Keratinocyte (primary cell): ENCODE results near the gene NEAT1. TPM values are rescaled to one million over a fixed set of nuclear protein-coding genes. Genes with fewer than 3 reads are reported as not detected.

ENCODE experiments used
- DNase-seq: peaks from one replicate; pipeline ENCODE4 v3.0.0-alpha.2; 2011; ENCODE audit warnings: low read depth, missing footprints, low spot score
- FAIRE-seq: peaks from 2 replicates; lab custom pipeline; 2011; peaks lifted over from hg19 to GRCh38; lab: Jason Lieb, UNC
- H2AFZ ChIP-seq: 2 replicates; pipeline ENCODE4 v1.6.0; 2012; ENCODE audit warnings: low read length, control low read depth, inconsistent platforms; ENCODE audit not compliant: control insufficient read depth
- H3K27ac ChIP-seq: 2 replicates; pipeline ENCODE4 v1.5.1; 2011; ENCODE audit warnings: low read length; ENCODE audit not compliant: control insufficient read depth, insufficient read depth
- H3K27me3 ChIP-seq: 3 replicates; pipeline ENCODE4 v1.6.0; 2011; ENCODE audit warnings: low read length; ENCODE audit not compliant: control insufficient read depth, insufficient read depth; ENCODE audit errors: extremely low read depth
- H3K36me3 ChIP-seq, 2 experiments: 2 replicates in 1 of 2; 3 replicates in 1 of 2; pipeline ENCODE4 v1.5.1; 2011; ENCODE audit warnings: low read length in 2 of 2, mild to moderate bottlenecking in 1 of 2; ENCODE audit not compliant: control insufficient read depth in 2 of 2, insufficient read depth in 2 of 2; ENCODE audit errors: extremely low read depth in 1 of 2
- H3K4me1 ChIP-seq: 3 replicates; pipeline ENCODE4 v1.5.1; 2011; ENCODE audit warnings: low read length; ENCODE audit not compliant: control insufficient read depth, insufficient read depth; ENCODE audit errors: extremely low read depth
- H3K4me2 ChIP-seq: 3 replicates; pipeline ENCODE4 v1.6.0; 2011; ENCODE audit warnings: low read depth, low read length; ENCODE audit not compliant: control insufficient read depth, insufficient read depth; ENCODE audit errors: extremely low read depth
- H3K4me3 ChIP-seq, 3 experiments: fragments of 200-600 bp in 1 of 3; sonication (generic) in 1 of 3; 2 replicates in 2 of 3; 3 replicates in 1 of 3; pipeline ENCODE4 v1.5.1; 2011 to 2016; ENCODE audit warnings: low read length in 3 of 3, mild to moderate bottlenecking in 3 of 3, control low read depth in 2 of 3, inconsistent platforms in 1 of 3, low read depth in 1 of 3, mixed read lengths in 1 of 3, mixed run types in 1 of 3, moderate library complexity in 1 of 3; ENCODE audit not compliant: control insufficient read depth in 2 of 3, insufficient read depth in 2 of 3; ENCODE audit errors: extremely low read depth in 1 of 3
- H3K79me2 ChIP-seq: 2 replicates; pipeline ENCODE4 v1.6.0; 2012; ENCODE audit warnings: low read length; ENCODE audit not compliant: control insufficient read depth, insufficient read depth
- H3K9ac ChIP-seq: 3 replicates; pipeline ENCODE4 v1.6.0; 2011; ENCODE audit warnings: low read length; ENCODE audit not compliant: control insufficient read depth, insufficient read depth; ENCODE audit errors: extremely low read depth
- H3K9me1 ChIP-seq: 3 replicates; pipeline ENCODE4 v1.6.0; 2011; ENCODE audit warnings: low read length; ENCODE audit not compliant: control insufficient read depth, insufficient read depth; ENCODE audit errors: extremely low read depth
- H3K9me3 ChIP-seq: 2 replicates; pipeline ENCODE4 v1.5.1; 2012; ENCODE audit warnings: low read depth, low read length; ENCODE audit not compliant: control insufficient read depth
- H4K20me1 ChIP-seq: 3 replicates; pipeline ENCODE4 v1.6.0; 2011; ENCODE audit warnings: low read length; ENCODE audit not compliant: control insufficient read depth, insufficient read depth; ENCODE audit errors: extremely low read depth
- CTCF ChIP-seq, 3 experiments: IDR thresholded peaks in 1 of 3; conservative IDR thresholded peaks in 1 of 3; optimal IDR thresholded peaks in 1 of 3; 2 replicates in 2 of 3; 3 replicates in 1 of 3; pipeline versions ENCODE3 to v1.5.1; 2011; ENCODE audit warnings: low read length in 3 of 3, mild to moderate bottlenecking in 3 of 3, moderate library complexity in 2 of 3, control low read depth in 1 of 3, inconsistent platforms in 1 of 3; ENCODE audit not compliant: insufficient read depth in 2 of 3; ENCODE audit errors: extremely low read depth in 1 of 3
- EZH2 ChIP-seq: IDR thresholded peaks from one replicate; pipeline ENCODE4 v1.6.1; 2012; ENCODE audit warnings: inconsistent platforms, mild to moderate bottlenecking, low read length, moderate library complexity
- dilution Hi-C: fragments of 300-500 bp; cut with MboI; formaldehyde crosslinking; loops from one replicate; pipeline ENCODE4 v1.7.0; 2020; ENCODE audit warnings: low sequenced_read_pairs; ENCODE audit not compliant: extremely low pct_ligation_motif_present
- polyA plus RNA-seq, 5 experiments: library from polyadenylated mRNA; depleted of rRNA in 3 of 5; stranded (reverse) in 3 of 5; stranded (forward) in 1 of 5; unstranded in 1 of 5; fragments of >200 nt; gene quantifications; 1 replicate in 1 of 5; 2 replicates in 3 of 5; 3 replicates in 1 of 5; pipeline versions ENCODE4 v1.2.1 to v1.2.3, GENCODE V29; 2011 to 2012; ENCODE audit warnings: missing spikeins in 2 of 5, low read depth in 1 of 5, low replicate concordance in 1 of 5

Gene NEAT1
- polyA plus RNA-seq, 1 donor (not counting 4 experiments of a cell fraction or from before 2014, with no cell fraction given) = 270 TPM

- Histone ChIP-seq H3K36me3 (peaks cover 0 to under 1% of the 10 kb centered on the region in 2 experiments), H3K4me1 (peaks cover 45% of the 10 kb centered on the region), H3K27me3 (no peaks in the 10 kb centered on the region), H3K4me2 (peak overlapping the region; percentile 88), H4K20me1 (no peaks in the 10 kb centered on the region), H3K9ac (peak overlapping the region; percentile 84), H3K9me1 (no peaks in the 10 kb centered on the region), H3K9me3 (no peaks in the 10 kb centered on the region), H3K79me2 (peaks cover 11% of the 10 kb centered on the region), H3K4me3 (peak overlapping the region; percentile 22 to 47 (median 41)), H2AFZ (peak overlapping the region; percentile 4), H3K27ac (peak overlapping the region; percentile 95)
- no peak for TF ChIP-seq CTCF (optimal IDR thresholded peaks at IDR 0.05 in 1 of 3, IDR thresholded peaks at IDR 0.05 in 1 of 3, conservative IDR thresholded peaks at IDR 0.05 in 1 of 3; ENCODE audit: extremely low read depth in 1 of 3, insufficient read depth in 2 of 3, low read length in 3 of 3)
- no peak for TF ChIP-seq EZH2
- FAIRE-seq (no peak), DNase-seq (no peak)
- dilution Hi-C loops = no loop called here
Measured at GRCh38 chr11:65382804-65383368, 39.7 kb upstream of the NEAT1 start.

- Histone ChIP-seq H4K20me1 (no peaks in the 10 kb centered on the region), H3K4me3 (no peak overlapping the region), H3K4me1 (peaks cover 54% of the 10 kb centered on the region), H2AFZ (no peak overlapping the region), H3K9ac (no peak overlapping the region), H3K9me3 (no peaks in the 10 kb centered on the region), H3K36me3 (peaks cover 0 to 8% of the 10 kb centered on the region in 2 experiments), H3K79me2 (peaks cover 20% of the 10 kb centered on the region), H3K27me3 (no peaks in the 10 kb centered on the region), H3K4me2 (no peak overlapping the region), H3K9me1 (no peaks in the 10 kb centered on the region), H3K27ac (peak overlapping the region; percentile 36)
- FAIRE-seq = no peak
- no peak for DNase-seq
- dilution Hi-C loops = no loop called here
- TF ChIP-seq CTCF (optimal IDR thresholded peaks at IDR 0.05 in 1 of 3, IDR thresholded peaks at IDR 0.05 in 1 of 3, conservative IDR thresholded peaks at IDR 0.05 in 1 of 3; ENCODE audit: extremely low read depth in 1 of 3, insufficient read depth in 2 of 3, low read length in 3 of 3) = no peak
Measured at GRCh38 chr11:65383778-65384177, 38.8 kb upstream of the NEAT1 start.
